RPMI8226 (cell line): ENCODE results near the gene ANXA6.

Experiments used
- DNase-seq: peaks from one replicate; pipeline ENCODE4 v3.0.0-alpha.2; 2015

The ANXA6 gene

GRCh38 chr5:151097820-151098767, 59.5 kb downstream of the ANXA6 start:
- no peak for DNase-seq

GRCh38 chr5:151097061-151097460, 60.5 kb downstream of the ANXA6 start:
- no peak for DNase-seq

GRCh38 chr5:151096001-151096373, 61.6 kb downstream of the ANXA6 start:
- DNase-seq, result no peak

GRCh38 chr5:151095341-151096000, 62.1 kb downstream of the ANXA6 start:
- DNase-seq, result no peak

GRCh38 chr5:151094852-151095245, 62.7 kb downstream of the ANXA6 start:
- no peak for DNase-seq

GRCh38 chr5:151094030-151094851, 63.3 kb downstream of the ANXA6 start:
- DNase-seq, result peak; percentile 65

GRCh38 chr5:151093476-151093889, 64.1 kb downstream of the ANXA6 start:
- DNase-seq, result no peak

- DNase-seq, result peak; percentile 67
Measured at GRCh38 chr5:151092762-151093161, 64.8 kb downstream of the ANXA6 start.

GRCh38 chr5:151089726-151090125, 67.9 kb downstream of the ANXA6 start:
- DNase-seq, result no peak

- DNase-seq, result no peak
Measured at GRCh38 chr5:151088986-151089385, 68.6 kb downstream of the ANXA6 start.

GRCh38 chr5:151087486-151087885, 70.1 kb downstream of the ANXA6 start:
- DNase-seq, result no peak

GRCh38 chr5:151086905-151087360, 70.6 kb downstream of the ANXA6 start:
- peak; percentile 56 for DNase-seq

- DNase-seq, result peak; percentile 36
Measured at GRCh38 chr5:151086192-151086869, 71.2 kb downstream of the ANXA6 start.

- no peak for DNase-seq
Measured at GRCh38 chr5:151085517-151086041, 72.0 kb downstream of the ANXA6 start.

GRCh38 chr5:151084363-151084762, 73.2 kb downstream of the ANXA6 start:
- no peak for DNase-seq

- peak; percentile 70 for DNase-seq
Measured at GRCh38 chr5:151083081-151083676, 74.4 kb downstream of the ANXA6 start.

GRCh38 chr5:151082282-151082902, 75.2 kb downstream of the ANXA6 start:
- no peak for DNase-seq

- DNase-seq, result peak; percentile 77
Measured at GRCh38 chr5:151081431-151082281, 75.9 kb downstream of the ANXA6 start.

GRCh38 chr5:151080613-151081430, 76.8 kb downstream of the ANXA6 start, which contains the start of gene TNIP1:
Gene TNIP1, minus strand, starts transcription at chr5:151081034. Its CDS starts 15,939 bp downstream, at chr5:151065095.
- peak; percentile 94 for DNase-seq
